Measurements from ENCODE around the gene TTLL5. TPM values are rescaled to one million over a fixed set of nuclear protein-coding genes. Genes with fewer than 3 reads are reported as not detected.

Gene TTLL5
- total RNA-seq, 1 experiment from 2014 or later = 35.7 TPM

- H3K79me1 ChIP-seq (ENCODE audit: insufficient read depth, low read depth, low read length, poor library complexity, severe bottlenecking) = no peaks in the 10 kb centered on the region
- H3K9me3 ChIP-seq (ENCODE audit: control insufficient read depth, low read depth, low read length) = no peaks in the 10 kb centered on the region
- H3K79me2 ChIP-seq (ENCODE audit: insufficient read depth, low read length) = no peaks in the 10 kb centered on the region
- no peak for DNase-seq
- Mint-ChIP-seq H3K27me3 (ENCODE audit: low read depth) (no peaks in the 10 kb centered on the region), H3K4me1 (no peaks in the 10 kb centered on the region), H3K9me3 (no peaks in the 10 kb centered on the region), H3K36me3 (ENCODE audit: insufficient read depth in 1 of 3, low read depth in 3 of 3) (peaks cover 0 to 13% (median 4%) of the 10 kb centered on the region in 3 experiments; a peak in 3 of 7 replicates), H3K27ac (no peak overlapping the region), H3K4me3 (no peak overlapping the region)
- whole genome bisulfite sequencing (ENCODE audit: extremely low coverage, insufficient read length, low lambda C conversion rate) = no CpG with 5 or more reads among the region's 9 CpGs
- H2AK5ac ChIP-seq (ENCODE audit: insufficient read length, low read length) = no peak overlapping the region
- no peaks in the 10 kb centered on the region for H4K20me1 ChIP-seq (ENCODE audit: control insufficient read depth, insufficient read depth, insufficient read length)
- H2BK120ac ChIP-seq (ENCODE audit: low read depth, low read length, poor library complexity, severe bottlenecking) = no peak overlapping the region
- H3K56ac ChIP-seq (ENCODE audit: insufficient read length, low read depth, low read length) = no peak overlapping the region
- H2BK5ac ChIP-seq (ENCODE audit: insufficient read length, low read length) = no peak overlapping the region
- H3K23ac ChIP-seq (ENCODE audit: insufficient read length, low read depth, low read length) = no peak overlapping the region
- no peaks in the 10 kb centered on the region for H3K4me1 ChIP-seq (ENCODE audit: insufficient read depth, low read length)
- H3K4ac ChIP-seq (ENCODE audit: low read depth, low read length) = no peak overlapping the region
- H2BK15ac ChIP-seq (ENCODE audit: low read depth, low read length) = no peak overlapping the region
- no peak overlapping the region for H3T11ph ChIP-seq (ENCODE audit: low read length)
- H3K4me2 ChIP-seq (ENCODE audit: insufficient read depth, insufficient read length, low read length) = no peak overlapping the region
- no peak overlapping the region for H3K14ac ChIP-seq (ENCODE audit: insufficient read depth, low read length)
- no peak overlapping the region for H4K5ac ChIP-seq (ENCODE audit: insufficient read length, low read depth, low read length)
- no peak overlapping the region for H2BK20ac ChIP-seq (ENCODE audit: low read depth, low read length, poor library complexity, severe bottlenecking)
- H3K18ac ChIP-seq (ENCODE audit: insufficient read length, low read depth, low read length) = no peak overlapping the region
- H4K8ac ChIP-seq (replicated peaks; ENCODE audit: insufficient read length, low read depth, low read length) = no peak overlapping the region
- H3K27ac ChIP-seq (ENCODE audit: insufficient read length, low read depth, low read length) = no peak overlapping the region
- H2BK12ac ChIP-seq (ENCODE audit: insufficient read length, low read depth, low read length) = no peak overlapping the region
- no peak for TF ChIP-seq CTCF (conservative IDR thresholded peaks at IDR 0.05)
- no peak overlapping the region for H3K9ac ChIP-seq (ENCODE audit: extremely low read depth, insufficient read length, low read length)
- no peaks in the 10 kb centered on the region for H3K27me3 ChIP-seq (ENCODE audit: insufficient read depth, low read length)
- H2AFZ ChIP-seq (ENCODE audit: low read length) = no peak overlapping the region
- H3K23me2 ChIP-seq (ENCODE audit: insufficient read length, low read depth, low read length, poor library complexity, severe bottlenecking) = no peaks in the 10 kb centered on the region
- no peak overlapping the region for H4K91ac ChIP-seq (ENCODE audit: insufficient read length, low read depth, low read length)
Observed at GRCh38 chr14:75769047-75769685, 108.1 kb downstream of the TTLL5 start.
